ENCODE measurements around the gene AKAP13. TPM values are rescaled to one million over a fixed set of nuclear protein-coding genes. Genes with fewer than 3 reads are reported as not detected.

The AKAP13 gene
- polyA plus RNA-seq, 1 of the 3 experiments (the other 2 are of a cell fraction) = 8.4 TPM

- peak; percentile 34 for DNase-seq
These were observed 211.7 kb downstream of the AKAP13 start for GRCh38 chr15:85592148-85592547.

More at GRCh38 chr15:85592148-85592547, 211.7 kb downstream of the AKAP13 start:
- H3K9ac ChIP-seq = peak overlapping the region; percentile 26; the same call in 1 of the 2 replicates
- no peak overlapping the region for H2AFZ ChIP-seq (ENCODE audit: low read depth)
- H3K27me3 ChIP-seq (ENCODE audit: insufficient read depth) = no peaks in the 10 kb centered on the region
- peaks cover 6% of the 10 kb centered on the region for H3F3A ChIP-seq (replicated peaks; ENCODE audit: insufficient read depth)
- peak overlapping the region; percentile 47 to 82; a peak in 3 of 4 replicates for H3K27ac ChIP-seq (ENCODE audit: low read depth in 2 of 2, low read length in 1 of 2)
- H3K4me2 ChIP-seq = no peak overlapping the region; the same call in 1 of the 2 replicates
- no peak overlapping the region for H3K4me3 ChIP-seq (ENCODE audit: low read depth in 2 of 2, low read length in 1 of 2)
- no peaks in the 10 kb centered on the region for H4K20me1 ChIP-seq (ENCODE audit: insufficient read depth)
- CTCF ChIA-PET = interaction anchor here (0.6 to 2.3 kb wide), 9 partner anchors 9 to 249 kb away, joined by 3 to 12 read pairs (median 3); no protein-coding TSS in a partner anchor
- TF ChIP-seq MAX (IDR thresholded peaks at IDR 0.05; ENCODE audit: low read depth) (0 out of 2 replicates have a peak, but pooled peaks have one; percentile 20), USF1 (IDR thresholded peaks at IDR 0.05; ENCODE audit: borderline replicate concordance, low read depth) (no peak), GATA2 (CRISPR knock-in tag; IDR thresholded peaks at IDR 0.05) (no peak), ELF1 (IDR thresholded peaks at IDR 0.05) (no peak), RCOR1 (IDR thresholded peaks at IDR 0.05; ENCODE audit: low read length) (peak; percentile 15; the same call in 1 of the 2 replicates), RAD21 (IDR thresholded peaks at IDR 0.05; ENCODE audit: low read length) (peak; percentile 72), TCF12 (IDR thresholded peaks at IDR 0.05) (0 out of 2 replicates have a peak, but pooled peaks have one; percentile 7), FOSL2 (IDR thresholded peaks at IDR 0.05; ENCODE audit: borderline replicate concordance, low read depth) (peak; percentile 18; the same call in 1 of the 2 replicates), REST (IDR thresholded peaks at IDR 0.05; ENCODE audit: low read depth, low read length) (no peak), CTCF (IDR thresholded peaks at IDR 0.05) (peak; percentile 66), FOXJ3 (CRISPR knock-in tag; IDR thresholded peaks at IDR 0.05) (no peak), SMC3 (IDR thresholded peaks at IDR 0.05; ENCODE audit: low read depth, low read length) (peak; percentile 39; the same call in 1 of the 2 replicates), RFX5 (IDR thresholded peaks at IDR 0.05; ENCODE audit: low read length) (no peak), MXI1 (IDR thresholded peaks at IDR 0.05; ENCODE audit: low read depth, low read length) (peak; percentile 30; the same call in 1 of the 2 replicates), PBX3 (IDR thresholded peaks at IDR 0.05) (0 out of 2 replicates have a peak, but pooled peaks have one; percentile 9)
- no peaks in the 10 kb centered on the region for H3K9me3 ChIP-seq
- H3K9me2 ChIP-seq = no peaks in the 10 kb centered on the region
- WGBS (ENCODE audit: low lambda C conversion rate) = 5% methylated on average over 3 of the region's 3 CpGs
- H3K4me1 ChIP-seq (ENCODE audit: control insufficient read depth in 1 of 2, insufficient read depth in 2 of 2, low read depth in 1 of 2, low read length in 1 of 2) = peaks cover 0 to 10% of the 10 kb centered on the region in 2 experiments; a peak in 3 of 4 replicates
- peaks cover 10% of the 10 kb centered on the region; the same call in 1 of the 2 replicates for H3K79me2 ChIP-seq (ENCODE audit: insufficient read depth)
- H3K36me3 ChIP-seq (replicated peaks in 1 of 2; ENCODE audit: control insufficient read depth in 1 of 2, insufficient read depth in 2 of 2, low read length in 1 of 2) = peaks cover 3 to 5% of the 10 kb centered on the region in 2 experiments
- POLR2A ChIA-PET = no interaction called here

Data from SK-N-SH (cell line).